Peyer's patch (tissue), 4 donors: Measurements from ENCODE around the gene SCNN1A. TPM values are rescaled to one million over a fixed set of nuclear protein-coding genes. Genes with fewer than 3 reads are reported as not detected.

ENCODE experiments used
- DNase-seq, 3 donors: peaks; one replicate each; pipeline ENCODE4 v3.0.0-alpha.2; 2017 to 2019
- H3K27ac ChIP-seq, 4 donors: fragments of 200-600 bp; sonication (generic); one replicate each; pipeline ENCODE4 v1.5.1; 2016 to 2019
- H3K27me3 ChIP-seq, 2 donors: fragments of 200-600 bp; sonication (generic); one replicate each; pipeline ENCODE4 v1.5.1; 2019
- H3K36me3 ChIP-seq, 3 donors: fragments of 200-600 bp; sonication (generic); one replicate each; pipeline ENCODE4 v1.5.1; 2016 to 2019
- H3K4me1 ChIP-seq, 4 donors: fragments of 200-600 bp; sonication (generic); one replicate each; pipeline ENCODE4 v1.5.1; 2016 to 2019
- H3K4me3 ChIP-seq, 4 donors: fragments of 200-600 bp; sonication (generic); 1 replicate in 3 of 4; 2 replicates in 1 of 4; pipeline ENCODE4 v1.5.1; 2016 to 2019; ENCODE audit warnings: mild to moderate bottlenecking in 1 of 4
- H3K9me3 ChIP-seq, 4 donors: fragments of 200-600 bp; sonication (generic); one replicate each; pipeline ENCODE4 v1.5.1; 2016 to 2019; ENCODE audit warnings: mild to moderate bottlenecking in 1 of 4
- POLR2A ChIP-seq, 2 donors: fragments of 450-650 bp; IDR thresholded peaks; one replicate each; pipeline ENCODE4 v1.5.1; 2017; ENCODE audit warnings: antibody characterized with exemption in 2 of 2, mild to moderate bottlenecking in 2 of 2, moderate library complexity in 2 of 2
- total RNA-seq, 4 donors: library from RNA; depleted of rRNA; stranded (reverse); fragments of >200 nt; gene quantifications; one replicate each; pipeline ENCODE4 v1.1.0, GENCODE V29; 2016
- TF ChIP-seq, protein P1 (sequence below), 6 experiments: fragments of 450-650 bp in 4 of 6; fragments of 200-600 bp in 2 of 6; sonication (generic) in 1 of 6; IDR thresholded peaks; one replicate each; pipeline ENCODE4 v1.5.1; 2017 to 2019; ENCODE audit warnings: antibody characterized with exemption in 6 of 6, mild to moderate bottlenecking in 3 of 6, moderate library complexity in 1 of 6

Gene SCNN1A
- total RNA-seq, 4 donors from 2014 or later, result 93.3 to 275 (median 143) TPM

DNA sequence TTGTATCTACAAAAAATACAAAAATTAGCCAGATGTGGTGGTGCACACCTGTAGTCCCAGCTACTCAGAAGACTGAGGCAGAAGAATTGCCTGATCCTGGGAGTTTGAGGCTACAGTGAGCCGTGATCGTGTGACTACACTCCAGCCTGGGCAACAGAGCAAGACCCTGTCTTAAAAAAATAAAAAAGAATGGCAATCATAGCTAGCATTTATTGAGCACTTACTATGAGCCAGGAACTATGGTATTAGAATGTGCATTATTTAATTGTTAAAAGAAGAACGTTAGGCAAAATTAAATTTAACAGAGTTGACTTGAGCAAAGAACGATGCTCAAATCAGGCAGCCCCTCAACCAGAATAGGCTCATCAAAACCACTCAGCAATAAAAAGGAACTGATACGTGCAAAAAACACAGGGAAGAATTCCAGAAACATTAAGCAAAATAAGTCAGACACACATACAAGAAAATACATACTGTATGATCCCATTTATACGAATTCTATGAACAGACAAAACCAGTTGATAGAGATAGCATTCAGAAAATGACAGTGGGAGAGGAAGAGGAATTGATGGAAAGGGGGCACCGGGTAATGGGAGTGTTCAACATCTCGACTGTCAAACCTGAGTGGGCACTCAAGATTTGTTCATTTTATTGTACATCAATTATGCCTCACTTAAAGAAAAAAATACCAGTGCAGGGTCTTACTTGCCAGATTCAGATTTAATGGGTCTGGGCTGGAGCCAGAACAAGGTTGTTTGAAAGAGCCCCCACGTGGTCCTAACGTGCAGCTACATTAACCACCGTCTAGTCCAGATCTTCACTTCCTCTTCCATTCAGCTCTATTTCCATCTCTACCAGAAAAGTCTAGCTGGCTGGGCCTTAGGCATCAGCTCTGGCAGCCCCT lies 8.0 kb downstream of the SCNN1A start:
- Histone ChIP-seq H3K9me3 (no peaks in the 10 kb centered on the region), H3K36me3 (no peaks in the 10 kb centered on the region), H3K4me3 (no peak overlapping the region), H3K27me3 (no peaks in the 10 kb centered on the region), H3K27ac (peak overlapping the region in 1 of 4 donors; percentile 14), H3K4me1 (peaks cover 0 to 26% (median 4%) of the 10 kb centered on the region in 4 donors)
- no peak for TF ChIP-seq POLR2A (IDR thresholded peaks at IDR 0.05)
- TF ChIP-seq, protein P1, sequence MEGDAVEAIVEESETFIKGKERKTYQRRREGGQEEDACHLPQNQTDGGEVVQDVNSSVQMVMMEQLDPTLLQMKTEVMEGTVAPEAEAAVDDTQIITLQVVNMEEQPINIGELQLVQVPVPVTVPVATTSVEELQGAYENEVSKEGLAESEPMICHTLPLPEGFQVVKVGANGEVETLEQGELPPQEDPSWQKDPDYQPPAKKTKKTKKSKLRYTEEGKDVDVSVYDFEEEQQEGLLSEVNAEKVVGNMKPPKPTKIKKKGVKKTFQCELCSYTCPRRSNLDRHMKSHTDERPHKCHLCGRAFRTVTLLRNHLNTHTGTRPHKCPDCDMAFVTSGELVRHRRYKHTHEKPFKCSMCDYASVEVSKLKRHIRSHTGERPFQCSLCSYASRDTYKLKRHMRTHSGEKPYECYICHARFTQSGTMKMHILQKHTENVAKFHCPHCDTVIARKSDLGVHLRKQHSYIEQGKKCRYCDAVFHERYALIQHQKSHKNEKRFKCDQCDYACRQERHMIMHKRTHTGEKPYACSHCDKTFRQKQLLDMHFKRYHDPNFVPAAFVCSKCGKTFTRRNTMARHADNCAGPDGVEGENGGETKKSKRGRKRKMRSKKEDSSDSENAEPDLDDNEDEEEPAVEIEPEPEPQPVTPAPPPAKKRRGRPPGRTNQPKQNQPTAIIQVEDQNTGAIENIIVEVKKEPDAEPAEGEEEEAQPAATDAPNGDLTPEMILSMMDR (IDR thresholded peaks at IDR 0.05), result peak in 4 of 6 experiments; percentile 12 to 44 (median 30)
- peak; percentile 18 to 64 (median 44) for DNase-seq

DNA sequence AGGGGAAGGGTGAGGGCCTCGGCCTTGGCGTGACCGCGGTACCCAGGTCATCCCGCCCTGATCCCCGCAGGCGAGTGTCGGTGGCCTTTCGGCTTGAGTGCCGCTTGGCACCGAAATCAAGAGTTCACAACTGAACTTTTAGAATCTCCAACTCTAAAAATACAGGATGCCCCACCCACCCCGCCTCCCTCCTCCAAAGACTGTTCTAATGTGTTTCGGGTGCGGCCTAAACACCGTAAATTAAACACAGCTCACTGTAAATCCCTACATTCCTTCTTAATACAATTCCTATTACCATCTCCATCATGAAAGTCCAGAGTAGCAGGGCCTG lies 11.4 kb downstream of the SCNN1A start:
- Histone ChIP-seq H3K9me3 (no peaks in the 10 kb centered on the region), H3K4me3 (peak overlapping the region; percentile 46 to 80 (median 62)), H3K4me1 (peaks cover 0 to 41% (median 7%) of the 10 kb centered on the region in 4 donors), H3K27ac (peak overlapping the region; percentile 84 to 100 (median 89)), H3K36me3 (no peaks in the 10 kb centered on the region), H3K27me3 (no peaks in the 10 kb centered on the region)
- DNase-seq, result no peak
- TF ChIP-seq POLR2A (IDR thresholded peaks at IDR 0.05), result no peak

DNA sequence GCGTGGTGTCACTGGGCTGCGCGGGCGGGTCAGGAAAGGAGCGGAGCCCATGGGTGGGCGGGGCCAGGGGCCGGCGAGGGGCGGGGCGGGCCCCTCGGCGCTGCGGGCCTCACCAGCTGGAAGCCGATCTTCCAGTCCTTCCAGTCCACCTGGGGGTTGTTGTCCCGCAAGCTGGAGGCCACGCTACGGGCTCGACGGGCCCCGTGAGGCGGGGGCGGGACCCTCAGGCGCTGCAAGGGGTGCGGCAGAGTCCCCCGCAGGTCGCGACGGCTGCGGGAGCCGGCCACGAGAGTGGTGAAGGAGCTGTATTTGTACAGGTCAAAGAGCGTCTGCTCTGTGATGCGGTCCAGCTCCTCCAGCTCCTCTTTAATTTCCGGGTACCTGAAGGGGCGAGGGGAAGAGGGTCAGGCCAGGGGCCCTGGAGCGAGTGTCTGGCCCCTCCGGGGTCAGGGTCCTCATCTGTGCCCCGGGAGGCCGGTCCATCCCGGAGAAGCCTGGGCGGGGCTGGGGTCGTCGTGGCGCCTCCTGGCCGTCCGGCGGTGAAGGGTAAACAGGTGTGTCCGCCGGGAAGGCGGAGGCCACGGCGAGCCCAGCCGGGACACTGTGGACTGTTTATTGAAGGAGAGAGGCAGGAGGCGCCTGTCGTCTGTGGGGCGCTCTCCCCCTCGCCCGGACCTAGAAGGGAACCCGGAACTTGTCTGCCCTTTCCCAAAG lies 11.9 kb downstream of the SCNN1A start:
- Histone ChIP-seq H3K27ac (peak overlapping the region; percentile 84 to 100 (median 89)), H3K4me1 (peaks cover 0 to 44% (median 7%) of the 10 kb centered on the region in 4 donors), H3K9me3 (no peaks in the 10 kb centered on the region), H3K36me3 (no peaks in the 10 kb centered on the region), H3K27me3 (no peaks in the 10 kb centered on the region), H3K4me3 (peak overlapping the region; percentile 46 to 80 (median 62))
- peak; percentile 64 to 94 (median 89) for DNase-seq
- TF ChIP-seq, protein P1 (IDR thresholded peaks at IDR 0.05), result peak in 3 of 6 experiments; percentile 14 to 39 (median 23)
- peak; percentile 77 to 81 for TF ChIP-seq POLR2A (IDR thresholded peaks at IDR 0.05)

- Histone ChIP-seq H3K27me3 (no peaks in the 10 kb centered on the region), H3K4me3 (peak overlapping the region; percentile 46 to 80 (median 62)), H3K36me3 (no peaks in the 10 kb centered on the region), H3K27ac (peak overlapping the region; percentile 84 to 100 (median 89)), H3K4me1 (peaks cover 0 to 44% (median 7%) of the 10 kb centered on the region in 4 donors), H3K9me3 (no peaks in the 10 kb centered on the region)
- TF ChIP-seq, protein P1 (IDR thresholded peaks at IDR 0.05), result no peak
- TF ChIP-seq POLR2A (IDR thresholded peaks at IDR 0.05), result no peak
- DNase-seq, result no peak
These were observed 12.4 kb downstream of the SCNN1A start for GRCh38 chr12:6363010-6363329.

DNA sequence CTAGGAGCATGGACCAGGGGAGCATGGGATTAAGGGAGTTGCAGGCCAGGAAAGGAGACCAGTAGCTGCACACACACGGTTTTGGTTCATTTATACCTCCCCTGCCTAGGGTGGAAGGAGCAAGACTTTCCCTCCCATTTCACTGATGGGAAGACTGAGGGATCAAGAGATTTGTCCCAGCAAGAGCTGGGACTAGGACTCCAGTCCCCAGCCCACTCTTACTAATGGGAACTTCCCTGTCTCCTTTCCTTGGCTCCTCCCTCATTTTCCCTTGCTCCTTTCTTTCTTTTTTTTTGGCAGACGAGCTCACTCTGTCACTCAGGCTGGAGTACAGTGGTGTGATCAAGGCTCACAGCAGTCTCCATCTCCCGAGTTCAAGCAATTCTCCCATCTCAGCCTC lies 13.0 kb downstream of the SCNN1A start:
- Histone ChIP-seq H3K4me1 (peaks cover 0 to 44% (median 7%) of the 10 kb centered on the region in 4 donors), H3K9me3 (no peaks in the 10 kb centered on the region), H3K27me3 (no peaks in the 10 kb centered on the region), H3K4me3 (no peak overlapping the region), H3K36me3 (no peaks in the 10 kb centered on the region), H3K27ac (peak overlapping the region; percentile 14 to 100 (median 89))
- DNase-seq, result peak in 1 of 3 donors; percentile 8
- TF ChIP-seq, protein P1 (IDR thresholded peaks at IDR 0.05), result no peak
- TF ChIP-seq POLR2A (IDR thresholded peaks at IDR 0.05), result no peak

GRCh38 chr12:6361834-6362233 lies 13.5 kb downstream of the SCNN1A start:
- peak in 2 of 3 donors; percentile 81 to 86 for DNase-seq
- H3K36me3 ChIP-seq, result no peaks in the 10 kb centered on the region
- H3K27me3 ChIP-seq, result no peaks in the 10 kb centered on the region
- H3K27ac ChIP-seq, result peak overlapping the region; percentile 14 to 100 (median 89)
- no peak overlapping the region for H3K4me3 ChIP-seq
- H3K9me3 ChIP-seq, result no peaks in the 10 kb centered on the region
- peak in 1 of 2 donors; percentile 45 for TF ChIP-seq POLR2A (IDR thresholded peaks at IDR 0.05)
- TF ChIP-seq, protein P1 (IDR thresholded peaks at IDR 0.05), result no peak
- H3K4me1 ChIP-seq, result peaks cover 0 to 44% (median 7%) of the 10 kb centered on the region in 4 donors
